ENCODE measurements around the gene CSNK1G1.

DNA sequence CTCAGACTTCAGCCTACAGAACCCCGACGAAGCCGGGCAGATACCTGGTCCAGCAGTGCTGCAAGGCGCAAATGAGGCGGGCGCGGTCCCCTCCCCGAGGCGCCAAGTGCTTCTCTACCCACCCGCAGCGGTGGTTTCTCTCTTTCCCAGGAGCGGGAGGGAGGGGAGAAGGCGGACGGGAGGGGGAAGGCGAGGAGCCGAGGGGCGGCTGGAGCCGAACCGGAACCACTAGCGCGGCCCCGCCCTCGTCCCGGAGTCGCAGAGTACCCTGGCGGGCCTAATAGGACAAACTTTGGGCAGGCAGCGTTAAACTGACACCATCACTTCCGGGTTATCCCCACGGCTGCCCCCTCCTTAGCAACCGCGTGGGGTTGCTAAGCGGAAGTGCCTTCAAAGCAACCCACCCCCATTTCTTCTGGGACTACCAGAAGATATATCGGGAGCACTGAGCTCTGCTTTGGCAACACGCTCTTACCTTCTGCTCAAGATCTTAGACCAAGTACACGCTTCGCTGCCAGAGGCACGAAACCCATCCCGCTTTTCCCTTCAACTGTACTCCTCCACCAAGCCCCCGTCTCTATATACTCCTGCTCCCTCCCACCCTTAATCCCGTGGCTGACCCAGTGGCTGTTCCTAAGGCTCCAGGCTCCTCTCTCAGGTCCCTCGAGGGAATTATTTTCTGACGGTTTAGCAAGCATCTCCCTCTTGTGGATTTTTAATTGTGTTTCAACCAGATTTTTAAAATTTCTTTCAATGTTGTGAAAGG is at the start of gene CSNK1G1:
- TF ChIP-seq POLR2A (IDR thresholded peaks at IDR 0.05; ENCODE audit: low read depth, low read length) (no peak; the same call in 1 of the 2 replicates), RCOR1 (IDR thresholded peaks at IDR 0.05; ENCODE audit: insufficient replicate concordance, low read length) (no peak), BHLHE40 (IDR thresholded peaks at IDR 0.05; ENCODE audit: low read depth, low read length) (no peak), CHD1 (IDR thresholded peaks at IDR 0.05; ENCODE audit: low read depth, low read length) (no peak), RAD21 (IDR thresholded peaks at IDR 0.05; ENCODE audit: low read length) (peak; percentile 71), MXI1 (IDR thresholded peaks at IDR 0.05; ENCODE audit: borderline replicate concordance, low read depth, low read length) (peak; percentile 85), SMC3 (IDR thresholded peaks at IDR 0.05; ENCODE audit: low read depth, low read length) (peak; percentile 79), MAFK (IDR thresholded peaks at IDR 0.05; ENCODE audit: low read depth, low read length) (no peak), MAZ (IDR thresholded peaks at IDR 0.05; ENCODE audit: borderline replicate concordance, low read depth, low read length) (peak; percentile 95), FOS (IDR thresholded peaks at IDR 0.05; ENCODE audit: low read depth, low read length) (no peak), RFX5 (IDR thresholded peaks at IDR 0.05; ENCODE audit: low read depth, low read length) (no peak)
- TF ChIP-seq, protein P1, sequence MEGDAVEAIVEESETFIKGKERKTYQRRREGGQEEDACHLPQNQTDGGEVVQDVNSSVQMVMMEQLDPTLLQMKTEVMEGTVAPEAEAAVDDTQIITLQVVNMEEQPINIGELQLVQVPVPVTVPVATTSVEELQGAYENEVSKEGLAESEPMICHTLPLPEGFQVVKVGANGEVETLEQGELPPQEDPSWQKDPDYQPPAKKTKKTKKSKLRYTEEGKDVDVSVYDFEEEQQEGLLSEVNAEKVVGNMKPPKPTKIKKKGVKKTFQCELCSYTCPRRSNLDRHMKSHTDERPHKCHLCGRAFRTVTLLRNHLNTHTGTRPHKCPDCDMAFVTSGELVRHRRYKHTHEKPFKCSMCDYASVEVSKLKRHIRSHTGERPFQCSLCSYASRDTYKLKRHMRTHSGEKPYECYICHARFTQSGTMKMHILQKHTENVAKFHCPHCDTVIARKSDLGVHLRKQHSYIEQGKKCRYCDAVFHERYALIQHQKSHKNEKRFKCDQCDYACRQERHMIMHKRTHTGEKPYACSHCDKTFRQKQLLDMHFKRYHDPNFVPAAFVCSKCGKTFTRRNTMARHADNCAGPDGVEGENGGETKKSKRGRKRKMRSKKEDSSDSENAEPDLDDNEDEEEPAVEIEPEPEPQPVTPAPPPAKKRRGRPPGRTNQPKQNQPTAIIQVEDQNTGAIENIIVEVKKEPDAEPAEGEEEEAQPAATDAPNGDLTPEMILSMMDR (conservative IDR thresholded peaks at IDR 0.05; ENCODE audit: low read depth, low read length): peak; percentile 70
- TF ChIP-seq, protein P2, sequence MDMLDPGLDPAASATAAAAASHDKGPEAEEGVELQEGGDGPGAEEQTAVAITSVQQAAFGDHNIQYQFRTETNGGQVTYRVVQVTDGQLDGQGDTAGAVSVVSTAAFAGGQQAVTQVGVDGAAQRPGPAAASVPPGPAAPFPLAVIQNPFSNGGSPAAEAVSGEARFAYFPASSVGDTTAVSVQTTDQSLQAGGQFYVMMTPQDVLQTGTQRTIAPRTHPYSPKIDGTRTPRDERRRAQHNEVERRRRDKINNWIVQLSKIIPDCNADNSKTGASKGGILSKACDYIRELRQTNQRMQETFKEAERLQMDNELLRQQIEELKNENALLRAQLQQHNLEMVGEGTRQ (IDR thresholded peaks at IDR 0.05; ENCODE audit: low read depth, low read length): no peak
